K562 (cell line): ENCODE measurements around the gene HPSE2. TPM values are rescaled to one million over a fixed set of nuclear protein-coding genes. Genes with fewer than 3 reads are reported as not detected.

Experiments
- polyA plus RNA-seq, 8 experiments: library from polyadenylated mRNA; depleted of rRNA in 4 of 8; stranded (reverse) in 5 of 8; unstranded in 3 of 8; fragments of >200 nt; fragmentation: Nextera tagmentation in 2 of 8; fragmentation: Illumina TruSeq in 1 of 8; extraction: Ambion mirVana in 2 of 8; extraction: Trizol in 1 of 8; gene quantifications; 2 replicates each; pipeline versions ENCODE4 v1.2.1 to v1.2.3, GENCODE V29; 2011 to 2014; ENCODE audit warnings: inconsistent platforms in 1 of 8, missing spikeins in 1 of 8
- total RNA-seq, 7 experiments: library from RNA; depleted of rRNA in 6 of 7; stranded (reverse); fragments of >200 nt in 6 of 7; fragmentation: Illumina TruSeq in 2 of 7; extraction: Trizol in 2 of 7; gene quantifications; 2 replicates each; pipeline versions ENCODE4 v1.2.1 to v1.2.3, GENCODE V29; 2011 to 2021; ENCODE audit warnings: low replicate concordance in 1 of 7
- TF ChIP-seq, protein P1 (sequence below), 2 experiments: fragments of 450-650 bp; IDR thresholded peaks; 2 replicates each; pipeline ENCODE4 v1.6.1; 2016; ENCODE audit warnings: mild to moderate bottlenecking in 2 of 2, borderline replicate concordance in 1 of 2, low read depth in 1 of 2, moderate library complexity in 1 of 2
- TF ChIP-seq, protein P2 (sequence below): fragments of 450-650 bp; formaldehyde crosslinking; IDR thresholded peaks from 2 replicates; pipeline ENCODE4 v1.4.0; 2022; ENCODE audit warnings: mild to moderate bottlenecking, moderate library complexity
- TF ChIP-seq, protein P3 (sequence below), 3 experiments: fragments of 200-800 bp in 1 of 3; sonication (Bioruptor generic) in 1 of 3; sonication (generic) in 1 of 3; formaldehyde crosslinking in 1 of 3; IDR thresholded peaks; 2 replicates each; pipeline versions ENCODE4 v1.6.1 to v1.8.0; 2016 to 2022; ENCODE audit warnings: mild to moderate bottlenecking in 2 of 3, missing compliant biosample characterization in 2 of 3, missing genetic modification characterization in 2 of 3, missing genetic modification reagents in 1 of 3
- TF ChIP-seq, protein P4 (sequence below): fragments of 250-450 bp; sonication (Bioruptor Pico); IDR thresholded peaks from 2 replicates; pipeline ENCODE4 v1.5.0; 2022; ENCODE audit warnings: mild to moderate bottlenecking

The HPSE2 gene
- total and polyA plus RNA-seq, 9 of the 15 experiments (the other 6 are each of a cell fraction or from before 2014, with no cell fraction given), result 0.03 to 0.10 (median 0.04) TPM; not detected in 2

DNA sequence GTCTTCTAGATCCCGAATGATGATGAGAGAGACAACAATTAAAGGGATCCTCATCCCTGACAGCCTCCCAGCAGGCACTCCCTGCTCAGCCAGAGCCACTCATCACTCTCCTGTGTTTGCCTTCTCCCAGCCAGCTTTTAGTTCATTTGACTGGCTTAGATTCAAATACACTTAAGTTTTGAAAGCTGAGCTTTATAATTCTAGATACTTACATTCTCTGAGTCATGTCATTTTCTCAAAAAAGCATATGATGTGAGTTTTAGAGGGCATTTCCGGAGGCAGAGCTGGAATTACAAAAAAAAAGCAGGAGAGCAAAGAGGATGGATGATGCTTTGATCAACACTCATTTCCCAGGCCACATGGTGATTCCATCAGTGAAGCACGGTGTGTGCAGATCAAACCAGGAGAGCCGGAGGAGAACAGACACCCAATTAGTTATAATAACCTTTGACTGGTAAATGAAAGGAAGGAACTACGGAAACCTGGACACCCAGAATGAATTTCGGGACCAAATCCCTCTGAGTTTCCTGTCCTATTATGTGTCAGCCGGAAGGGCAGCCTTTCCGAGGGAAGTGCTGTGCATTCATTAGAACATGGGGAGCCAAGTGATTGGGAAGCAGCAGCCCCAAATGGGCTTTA lies 707.4 kb downstream of the HPSE2 start (continued):
- TF ChIP-seq, protein P1, sequence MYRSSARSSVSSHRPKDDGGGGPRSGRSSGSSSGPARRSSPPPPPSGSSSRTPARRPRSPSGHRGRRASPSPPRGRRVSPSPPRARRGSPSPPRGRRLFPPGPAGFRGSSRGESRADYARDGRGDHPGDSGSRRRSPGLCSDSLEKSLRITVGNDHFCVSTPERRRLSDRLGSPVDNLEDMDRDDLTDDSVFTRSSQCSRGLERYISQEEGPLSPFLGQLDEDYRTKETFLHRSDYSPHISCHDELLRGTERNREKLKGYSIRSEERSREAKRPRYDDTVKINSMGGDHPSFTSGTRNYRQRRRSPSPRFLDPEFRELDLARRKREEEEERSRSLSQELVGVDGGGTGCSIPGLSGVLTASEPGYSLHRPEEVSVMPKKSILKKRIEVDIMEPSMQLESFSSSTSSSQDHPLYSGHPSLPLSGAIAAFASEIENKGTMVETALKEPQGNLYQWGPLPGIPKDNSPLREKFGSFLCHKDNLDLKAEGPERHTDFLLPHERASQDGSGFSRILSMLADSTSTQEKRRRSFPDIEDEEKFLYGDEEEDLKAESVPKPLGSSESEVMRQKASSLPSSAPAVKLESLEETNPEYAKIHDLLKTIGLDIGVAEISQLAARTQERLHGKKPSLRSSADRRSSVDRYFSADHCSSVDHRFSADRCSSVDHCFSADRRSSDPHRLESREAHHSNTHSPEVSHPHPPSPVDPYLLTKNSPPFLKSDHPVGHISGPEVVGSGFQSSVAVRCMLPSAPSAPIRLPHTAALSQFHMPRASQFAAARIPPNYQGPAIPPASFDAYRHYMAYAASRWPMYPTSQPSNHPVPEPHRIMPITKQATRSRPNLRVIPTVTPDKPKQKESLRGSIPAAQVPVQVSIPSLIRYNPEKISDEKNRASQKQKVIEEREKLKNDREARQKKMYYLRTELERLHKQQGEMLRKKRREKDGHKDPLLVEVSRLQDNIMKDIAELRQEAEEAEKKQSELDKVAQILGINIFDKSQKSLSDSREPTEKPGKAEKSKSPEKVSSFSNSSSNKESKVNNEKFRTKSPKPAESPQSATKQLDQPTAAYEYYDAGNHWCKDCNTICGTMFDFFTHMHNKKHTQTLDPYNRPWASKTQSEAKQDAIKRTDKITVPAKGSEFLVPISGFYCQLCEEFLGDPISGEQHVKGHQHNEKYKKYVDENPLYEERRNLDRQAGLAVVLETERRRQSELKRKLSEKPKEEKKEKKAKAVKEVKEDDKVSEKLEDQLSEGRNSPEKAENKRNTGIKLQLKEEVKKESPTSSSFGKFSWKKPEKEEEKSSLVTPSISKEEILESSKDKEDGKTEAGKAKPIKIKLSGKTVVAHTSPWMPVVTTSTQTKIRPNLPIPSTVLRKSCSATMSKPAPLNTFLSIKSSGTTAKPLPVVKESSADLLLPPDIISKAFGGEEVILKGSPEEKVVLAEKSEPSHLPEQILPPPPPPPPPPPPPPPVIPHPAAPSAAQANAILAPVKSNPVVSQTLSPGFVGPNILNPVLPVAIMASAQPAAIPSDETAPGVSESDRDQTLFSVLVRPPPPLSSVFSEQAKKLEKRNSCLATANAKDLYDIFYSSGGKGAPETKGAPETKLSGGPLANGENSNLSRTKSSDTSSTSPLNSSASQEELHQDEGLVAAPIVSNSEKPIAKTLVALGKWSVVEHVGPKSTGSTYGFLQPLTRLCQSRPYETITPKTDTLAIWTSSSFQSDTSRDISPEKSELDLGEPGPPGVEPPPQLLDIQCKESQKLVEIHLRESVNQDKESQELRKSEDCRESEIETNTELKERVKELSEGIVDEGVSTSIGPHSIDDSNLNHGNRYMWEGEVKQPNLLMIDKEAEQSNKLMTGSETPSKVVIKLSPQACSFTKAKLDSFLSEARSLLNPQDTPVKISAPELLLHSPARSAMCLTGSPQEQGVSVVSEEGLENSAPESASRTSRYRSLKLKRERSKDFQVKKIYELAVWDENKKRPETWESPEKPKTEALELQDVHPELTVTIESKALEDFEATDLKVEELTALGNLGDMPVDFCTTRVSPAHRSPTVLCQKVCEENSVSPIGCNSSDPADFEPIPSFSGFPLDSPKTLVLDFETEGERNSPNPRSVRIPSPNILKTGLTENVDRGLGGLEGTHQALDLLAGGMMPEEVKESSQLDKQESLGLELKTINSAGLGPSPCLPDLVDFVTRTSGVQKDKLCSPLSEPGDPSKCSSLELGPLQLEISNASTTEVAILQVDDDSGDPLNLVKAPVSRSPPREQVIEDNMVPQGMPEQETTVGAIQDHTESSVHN (IDR thresholded peaks at IDR 0.05; ENCODE audit: borderline replicate concordance in 1 of 2, low read depth in 1 of 2), result no peak
- TF ChIP-seq, protein P2, sequence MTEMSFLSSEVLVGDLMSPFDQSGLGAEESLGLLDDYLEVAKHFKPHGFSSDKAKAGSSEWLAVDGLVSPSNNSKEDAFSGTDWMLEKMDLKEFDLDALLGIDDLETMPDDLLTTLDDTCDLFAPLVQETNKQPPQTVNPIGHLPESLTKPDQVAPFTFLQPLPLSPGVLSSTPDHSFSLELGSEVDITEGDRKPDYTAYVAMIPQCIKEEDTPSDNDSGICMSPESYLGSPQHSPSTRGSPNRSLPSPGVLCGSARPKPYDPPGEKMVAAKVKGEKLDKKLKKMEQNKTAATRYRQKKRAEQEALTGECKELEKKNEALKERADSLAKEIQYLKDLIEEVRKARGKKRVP (CRISPR knock-in tag), result no peak
- TF ChIP-seq, protein P3, sequence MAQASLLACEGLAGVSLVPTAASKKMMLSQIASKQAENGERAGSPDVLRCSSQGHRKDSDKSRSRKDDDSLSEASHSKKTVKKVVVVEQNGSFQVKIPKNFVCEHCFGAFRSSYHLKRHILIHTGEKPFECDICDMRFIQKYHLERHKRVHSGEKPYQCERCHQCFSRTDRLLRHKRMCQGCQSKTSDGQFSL (CRISPR knock-in tag; IDR thresholded peaks at IDR 0.05), result no peak
- TF ChIP-seq, protein P3 (tag; IDR thresholded peaks at IDR 0.05), result no peak
- TF ChIP-seq, protein P4, sequence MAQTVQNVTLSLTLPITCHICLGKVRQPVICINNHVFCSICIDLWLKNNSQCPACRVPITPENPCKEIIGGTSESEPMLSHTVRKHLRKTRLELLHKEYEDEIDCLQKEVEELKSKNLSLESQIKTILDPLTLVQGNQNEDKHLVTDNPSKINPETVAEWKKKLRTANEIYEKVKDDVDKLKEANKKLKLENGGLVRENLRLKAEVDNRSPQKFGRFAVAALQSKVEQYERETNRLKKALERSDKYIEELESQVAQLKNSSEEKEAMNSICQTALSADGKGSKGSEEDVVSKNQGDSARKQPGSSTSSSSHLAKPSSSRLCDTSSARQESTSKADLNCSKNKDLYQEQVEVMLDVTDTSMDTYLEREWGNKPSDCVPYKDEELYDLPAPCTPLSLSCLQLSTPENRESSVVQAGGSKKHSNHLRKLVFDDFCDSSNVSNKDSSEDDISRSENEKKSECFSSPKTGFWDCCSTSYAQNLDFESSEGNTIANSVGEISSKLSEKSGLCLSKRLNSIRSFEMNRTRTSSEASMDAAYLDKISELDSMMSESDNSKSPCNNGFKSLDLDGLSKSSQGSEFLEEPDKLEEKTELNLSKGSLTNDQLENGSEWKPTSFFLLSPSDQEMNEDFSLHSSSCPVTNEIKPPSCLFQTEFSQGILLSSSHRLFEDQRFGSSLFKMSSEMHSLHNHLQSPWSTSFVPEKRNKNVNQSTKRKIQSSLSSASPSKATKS (CRISPR knock-in tag), result no peak
